K562 (cell line): ENCODE data around the gene DTNBP1. TPM values are rescaled to one million over a fixed set of nuclear protein-coding genes. Genes with fewer than 3 reads are reported as not detected.

Experiments
- AFF1 ChIP-seq, 2 experiments: fragments of 450-650 bp; IDR thresholded peaks; 2 replicates each; pipeline ENCODE4 v1.6.1; 2018; ENCODE audit warnings: mild to moderate bottlenecking in 2 of 2, low read depth in 1 of 2; ENCODE audit not compliant: partially characterized antibody in 2 of 2
- ARID4B ChIP-seq: sonication (generic); formaldehyde crosslinking; IDR thresholded peaks from 2 replicates; pipeline ENCODE4 v1.8.0; 2022; ENCODE audit warnings: mild to moderate bottlenecking, missing genetic modification reagents
- CBX8 ChIP-seq: fragments of 200-600 bp; sonication (generic); IDR thresholded peaks from 2 replicates; pipeline ENCODE4 v1.6.1; 2012; ENCODE audit warnings: borderline replicate concordance, mixed run types, low read depth, mild to moderate bottlenecking, moderate library complexity, mixed read lengths, low read length, control low read depth, inconsistent platforms; ENCODE audit not compliant: poor library complexity, severe bottlenecking; ENCODE audit errors: extremely low read depth
- HOXB6 ChIP-seq: fragments of 250-450 bp; sonication (Bioruptor Pico); IDR thresholded peaks from 2 replicates; pipeline ENCODE4 v1.5.1; 2022; ENCODE audit warnings: mild to moderate bottlenecking, borderline replicate concordance
- NR4A1 ChIP-seq, 2 experiments: fragments of 250-450 bp in 1 of 2; fragments of 450-650 bp in 1 of 2; sonication (Bioruptor Pico) in 1 of 2; IDR thresholded peaks; 2 replicates each; pipeline versions ENCODE4 v1.4.0 to v1.6.1; 2016 to 2020; ENCODE audit warnings: mild to moderate bottlenecking in 2 of 2, missing compliant biosample characterization in 1 of 2, missing genetic modification characterization in 1 of 2, moderate library complexity in 1 of 2
- POLR3A ChIP-seq: IDR thresholded peaks from 2 replicates; pipeline ENCODE4 v1.6.1; 2011; ENCODE audit warnings: borderline replicate concordance, mild to moderate bottlenecking, moderate library complexity; ENCODE audit not compliant: insufficient read length, insufficient read depth; ENCODE audit errors: extremely low read depth
- PTBP1 ChIP-seq: fragments of 200-400 bp; formaldehyde crosslinking; IDR thresholded peaks from 2 replicates; pipeline ENCODE4 v1.6.1; 2017; ENCODE audit warnings: low read depth, low read length
- polyA plus RNA-seq, 8 experiments: library from polyadenylated mRNA; depleted of rRNA in 4 of 8; stranded (reverse) in 5 of 8; unstranded in 3 of 8; fragments of >200 nt; fragmentation: Nextera tagmentation in 2 of 8; fragmentation: Illumina TruSeq in 1 of 8; extraction: Ambion mirVana in 2 of 8; extraction: Trizol in 1 of 8; gene quantifications; 2 replicates each; pipeline versions ENCODE4 v1.2.1 to v1.2.3, GENCODE V29; 2011 to 2014; ENCODE audit warnings: inconsistent platforms in 1 of 8, missing spikeins in 1 of 8
- total RNA-seq, 7 experiments: library from RNA; depleted of rRNA in 6 of 7; stranded (reverse); fragments of >200 nt in 6 of 7; fragmentation: Illumina TruSeq in 2 of 7; extraction: Trizol in 2 of 7; gene quantifications; 2 replicates each; pipeline versions ENCODE4 v1.2.1 to v1.2.3, GENCODE V29; 2011 to 2021; ENCODE audit warnings: low replicate concordance in 1 of 7

DTNBP1 gene
- total and polyA plus RNA-seq, 9 of the 15 experiments (the other 6 are each of a cell fraction or from before 2014, with no cell fraction given) = 16.7 to 54.5 (median 21.4) TPM

- TF ChIP-seq POLR3A (no peak), ARID4B (no peak), CBX8 (no peak), PTBP1 (no peak), NR4A1 (CRISPR knock-in tag; IDR thresholded peaks at IDR 0.05) (0 out of 2 replicates have a peak, but pooled peaks have one; percentile 58), NR4A1 (tag; IDR thresholded peaks at IDR 0.05) (no peak), HOXB6 (CRISPR knock-in tag) (no peak), AFF1 (IDR thresholded peaks at IDR 0.05; ENCODE audit: low read depth in 1 of 2, partially characterized antibody in 2 of 2) (no peak)
These were observed 111.0 kb downstream of the DTNBP1 start (continued) for GRCh38 chr6:15551798-15552197.
